ENCODE results near the gene ZNF574. TPM values are rescaled to one million over a fixed set of nuclear protein-coding genes. Genes with fewer than 3 reads are reported as not detected.

ZNF574 gene
- polyA plus RNA-seq, 1 of the 3 experiments (the other 2 are of a cell fraction): 8.5 TPM

DNA sequence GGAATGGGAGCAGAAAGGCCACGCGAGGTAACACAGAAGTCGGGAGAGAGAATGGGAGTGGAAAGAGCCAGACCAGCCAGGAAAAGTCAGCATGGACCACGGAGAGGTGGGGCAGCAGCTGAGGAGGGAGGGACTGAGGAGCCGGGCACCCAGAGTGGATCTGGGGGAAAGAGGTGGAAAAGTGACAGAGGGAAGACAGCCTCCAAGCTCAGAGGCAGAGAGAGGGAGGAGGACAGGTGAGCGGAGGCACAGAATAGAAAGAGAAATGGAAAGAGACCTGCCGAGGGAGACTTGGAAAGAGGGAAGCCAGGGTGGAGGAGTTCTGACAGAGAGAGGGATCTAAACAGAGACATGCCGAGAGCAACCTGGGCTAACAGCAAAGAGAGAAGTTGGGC is 7.6 kb upstream of the ZNF574 start:
- Histone ChIP-seq H4K20me1 (ENCODE audit: insufficient read depth) (no peaks in the 10 kb centered on the region), H3K4me1 (ENCODE audit: control insufficient read depth in 1 of 2, insufficient read depth in 2 of 2, low read depth in 1 of 2, low read length in 1 of 2) (peaks cover 0 to 35% of the 10 kb centered on the region in 2 experiments; a peak in 2 of 4 replicates), H3K9me3 (no peaks in the 10 kb centered on the region), H3K4me2 (no peak overlapping the region), H3K4me3 (ENCODE audit: low read depth in 2 of 2, low read length in 1 of 2) (peak overlapping the region in 1 of 2 experiments; percentile 47; a peak in 2 of 4 replicates), H3K27ac (ENCODE audit: low read depth in 2 of 2, low read length in 1 of 2) (peak overlapping the region in 1 of 2 experiments; percentile 85; a peak in 2 of 4 replicates), H2AFZ (ENCODE audit: low read depth) (no peak overlapping the region), H3K9ac (no peak overlapping the region), H3K36me3 (replicated peaks in 1 of 2; ENCODE audit: control insufficient read depth in 1 of 2, insufficient read depth in 2 of 2, low read length in 1 of 2) (no peaks in the 10 kb centered on the region), H3K27me3 (ENCODE audit: insufficient read depth) (peaks cover 15% of the 10 kb centered on the region), H3K79me2 (ENCODE audit: insufficient read depth) (no peaks in the 10 kb centered on the region), H3K9me2 (no peaks in the 10 kb centered on the region), H3F3A (replicated peaks; ENCODE audit: insufficient read depth) (peaks cover 5% of the 10 kb centered on the region)
- ChIA-PET POLR2A (no interaction called here), CTCF (interaction anchor here (0.7 to 2.2 kb wide), 3 partner anchors 18 to 64 kb away, joined by 3 to 7 read pairs (median 3); no protein-coding TSS in a partner anchor)
- TF ChIP-seq RAD21 (IDR thresholded peaks at IDR 0.05; ENCODE audit: low read length): no peak
- no peak for TF ChIP-seq SIN3A (IDR thresholded peaks at IDR 0.05; ENCODE audit: borderline replicate concordance, low read depth, low read length)
- TF ChIP-seq FOXJ3 (CRISPR knock-in tag; IDR thresholded peaks at IDR 0.05): no peak
- TF ChIP-seq, protein P1, sequence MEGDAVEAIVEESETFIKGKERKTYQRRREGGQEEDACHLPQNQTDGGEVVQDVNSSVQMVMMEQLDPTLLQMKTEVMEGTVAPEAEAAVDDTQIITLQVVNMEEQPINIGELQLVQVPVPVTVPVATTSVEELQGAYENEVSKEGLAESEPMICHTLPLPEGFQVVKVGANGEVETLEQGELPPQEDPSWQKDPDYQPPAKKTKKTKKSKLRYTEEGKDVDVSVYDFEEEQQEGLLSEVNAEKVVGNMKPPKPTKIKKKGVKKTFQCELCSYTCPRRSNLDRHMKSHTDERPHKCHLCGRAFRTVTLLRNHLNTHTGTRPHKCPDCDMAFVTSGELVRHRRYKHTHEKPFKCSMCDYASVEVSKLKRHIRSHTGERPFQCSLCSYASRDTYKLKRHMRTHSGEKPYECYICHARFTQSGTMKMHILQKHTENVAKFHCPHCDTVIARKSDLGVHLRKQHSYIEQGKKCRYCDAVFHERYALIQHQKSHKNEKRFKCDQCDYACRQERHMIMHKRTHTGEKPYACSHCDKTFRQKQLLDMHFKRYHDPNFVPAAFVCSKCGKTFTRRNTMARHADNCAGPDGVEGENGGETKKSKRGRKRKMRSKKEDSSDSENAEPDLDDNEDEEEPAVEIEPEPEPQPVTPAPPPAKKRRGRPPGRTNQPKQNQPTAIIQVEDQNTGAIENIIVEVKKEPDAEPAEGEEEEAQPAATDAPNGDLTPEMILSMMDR (IDR thresholded peaks at IDR 0.05): no peak
- no peak for TF ChIP-seq GABPA (IDR thresholded peaks at IDR 0.05; ENCODE audit: low read depth)
- TF ChIP-seq MXI1 (IDR thresholded peaks at IDR 0.05; ENCODE audit: low read depth, low read length): no peak
- no peak for TF ChIP-seq NRF1 (IDR thresholded peaks at IDR 0.05; ENCODE audit: low read depth, low read length)
- no peak for TF ChIP-seq EZH2phosphoT487 (IDR thresholded peaks at IDR 0.05; ENCODE audit: borderline replicate concordance, low read depth)
- TF ChIP-seq, protein P2, sequence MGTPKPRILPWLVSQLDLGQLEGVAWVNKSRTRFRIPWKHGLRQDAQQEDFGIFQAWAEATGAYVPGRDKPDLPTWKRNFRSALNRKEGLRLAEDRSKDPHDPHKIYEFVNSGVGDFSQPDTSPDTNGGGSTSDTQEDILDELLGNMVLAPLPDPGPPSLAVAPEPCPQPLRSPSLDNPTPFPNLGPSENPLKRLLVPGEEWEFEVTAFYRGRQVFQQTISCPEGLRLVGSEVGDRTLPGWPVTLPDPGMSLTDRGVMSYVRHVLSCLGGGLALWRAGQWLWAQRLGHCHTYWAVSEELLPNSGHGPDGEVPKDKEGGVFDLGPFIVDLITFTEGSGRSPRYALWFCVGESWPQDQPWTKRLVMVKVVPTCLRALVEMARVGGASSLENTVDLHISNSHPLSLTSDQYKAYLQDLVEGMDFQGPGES (IDR thresholded peaks at IDR 0.05; ENCODE audit: low read depth, low read length): no peak
- TF ChIP-seq CHD2 (IDR thresholded peaks at IDR 0.05; ENCODE audit: low read length, partially characterized antibody): no peak
- TF ChIP-seq RFX5 (IDR thresholded peaks at IDR 0.05; ENCODE audit: low read length): no peak
- no peak for TF ChIP-seq USF1 (IDR thresholded peaks at IDR 0.05; ENCODE audit: borderline replicate concordance, low read depth)
- 55% methylated on average over 8 of the region's 8 CpGs for WGBS (ENCODE audit: low lambda C conversion rate)
- no peak for DNase-seq
